HFFc6 (cell line): ENCODE results near the gene STX1A. TPM values are rescaled to one million over a fixed set of nuclear protein-coding genes. Genes with fewer than 3 reads are reported as not detected.
A peak's percentile ranks its signal among the peaks of the same experiment; 100 is the strongest.
"Not testable (repeated sequence)": the region's sequence is repeated elsewhere in the genome, so short reads cannot be mapped to it uniquely, and the experiment has no call there.

Experiments used
- DNase-seq: peaks from one replicate; pipeline ENCODE4 v3.0.0-alpha.2; 2018
- H3K27ac Mint-ChIP-seq: 2 replicates; pipeline ENCODE4 v1.8.0; 2020; ENCODE audit warnings: mild to moderate bottlenecking, mixed read lengths
- H3K27me3 Mint-ChIP-seq: 2 replicates; pipeline ENCODE4 v1.8.0; 2021; ENCODE audit warnings: mild to moderate bottlenecking, moderate library complexity, mixed read lengths; ENCODE audit not compliant: insufficient read depth
- H3K36me3 Mint-ChIP-seq: 2 replicates; pipeline ENCODE4 v1.8.0; 2021; ENCODE audit warnings: low read depth, mixed read lengths
- H3K4me1 Mint-ChIP-seq: 2 replicates; pipeline ENCODE4 v1.8.0; 2020; ENCODE audit warnings: low read depth, mixed read lengths
- H3K4me3 Mint-ChIP-seq: 2 replicates; pipeline ENCODE4 v1.8.0; 2020; ENCODE audit warnings: mild to moderate bottlenecking, moderate library complexity, mixed read lengths
- H3K9me3 Mint-ChIP-seq: 2 replicates; pipeline ENCODE4 v1.8.0; 2020; ENCODE audit warnings: mild to moderate bottlenecking, mixed read lengths
- total RNA-seq, 6 experiments: library from RNA; stranded (reverse); fragmentation: NEBNext Ultra II Directional; extraction: Animal tissue kit (Norgen Biotek cat#: 25700); gene quantifications; 2 replicates in 1 of 6; 3 replicates in 5 of 6; pipeline ENCODE4 v1.2.3, GENCODE V29; 2021
- TF ChIP-seq, protein P1 (sequence below): fragments of 200-600 bp; sonication (generic); IDR thresholded peaks from 2 replicates; pipeline ENCODE4 v1.5.0; 2021; ENCODE audit warnings: antibody characterized with exemption, mild to moderate bottlenecking

STX1A gene
- total RNA-seq, 6 experiments from 2014 or later: 9.6 to 14.7 (median 12.2) TPM

DNA sequence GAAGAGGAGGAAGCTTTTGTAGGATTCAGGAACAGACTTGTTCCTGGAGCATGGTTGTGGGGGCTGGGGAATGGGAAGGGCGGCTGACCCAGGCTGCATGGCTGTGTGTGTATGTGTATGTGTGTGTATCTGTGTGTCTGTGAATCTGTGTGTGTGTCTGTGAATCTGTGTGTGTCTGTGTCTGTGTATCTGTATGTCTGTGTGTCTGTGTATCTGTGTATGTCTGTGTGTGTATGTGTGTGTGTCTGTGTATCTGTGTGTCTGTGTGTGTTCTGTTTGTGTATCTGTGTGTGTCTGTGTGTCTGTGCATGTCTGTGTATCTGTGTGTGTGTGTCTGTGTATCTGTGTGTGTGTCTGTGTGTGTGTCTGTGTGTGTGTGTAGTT lies 6.6 kb upstream of the STX1A start:
- no peaks in the 10 kb centered on the region for H3K27me3 Mint-ChIP-seq
- no peaks in the 10 kb centered on the region for H3K9me3 Mint-ChIP-seq
- DNase-seq: no peak
- peaks cover 11% of the 10 kb centered on the region; the same call in 1 of the 2 replicates for H3K4me1 Mint-ChIP-seq
- TF ChIP-seq, protein P1, sequence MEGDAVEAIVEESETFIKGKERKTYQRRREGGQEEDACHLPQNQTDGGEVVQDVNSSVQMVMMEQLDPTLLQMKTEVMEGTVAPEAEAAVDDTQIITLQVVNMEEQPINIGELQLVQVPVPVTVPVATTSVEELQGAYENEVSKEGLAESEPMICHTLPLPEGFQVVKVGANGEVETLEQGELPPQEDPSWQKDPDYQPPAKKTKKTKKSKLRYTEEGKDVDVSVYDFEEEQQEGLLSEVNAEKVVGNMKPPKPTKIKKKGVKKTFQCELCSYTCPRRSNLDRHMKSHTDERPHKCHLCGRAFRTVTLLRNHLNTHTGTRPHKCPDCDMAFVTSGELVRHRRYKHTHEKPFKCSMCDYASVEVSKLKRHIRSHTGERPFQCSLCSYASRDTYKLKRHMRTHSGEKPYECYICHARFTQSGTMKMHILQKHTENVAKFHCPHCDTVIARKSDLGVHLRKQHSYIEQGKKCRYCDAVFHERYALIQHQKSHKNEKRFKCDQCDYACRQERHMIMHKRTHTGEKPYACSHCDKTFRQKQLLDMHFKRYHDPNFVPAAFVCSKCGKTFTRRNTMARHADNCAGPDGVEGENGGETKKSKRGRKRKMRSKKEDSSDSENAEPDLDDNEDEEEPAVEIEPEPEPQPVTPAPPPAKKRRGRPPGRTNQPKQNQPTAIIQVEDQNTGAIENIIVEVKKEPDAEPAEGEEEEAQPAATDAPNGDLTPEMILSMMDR: peak; percentile 46
- no peak overlapping the region for H3K4me3 Mint-ChIP-seq
- H3K27ac Mint-ChIP-seq: no peak overlapping the region
- H3K36me3 Mint-ChIP-seq: no peaks in the 10 kb centered on the region

DNA sequence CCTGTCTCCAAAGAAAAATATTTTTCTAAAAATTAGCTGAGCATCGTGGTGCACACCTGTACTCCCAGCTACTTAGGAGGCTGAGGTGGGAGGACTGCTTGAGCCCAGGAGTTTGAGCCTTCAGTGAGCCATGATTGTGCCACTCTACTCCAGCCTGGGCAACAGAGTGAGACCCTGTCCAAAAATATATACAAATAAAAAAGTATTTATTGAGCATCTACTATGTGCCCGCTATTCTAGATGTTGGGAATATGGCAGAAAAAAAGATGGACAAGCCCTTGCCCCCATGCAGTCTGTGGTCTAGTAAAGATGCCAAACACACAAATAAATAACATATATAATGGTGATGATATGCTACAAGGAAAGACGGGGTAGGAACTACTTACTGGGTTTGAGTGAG lies 4.3 kb upstream of the STX1A start:
- no peak for DNase-seq
- H3K9me3 Mint-ChIP-seq: no peaks in the 10 kb centered on the region
- TF ChIP-seq, protein P1: no peak
- no peak overlapping the region for H3K27ac Mint-ChIP-seq
- H3K4me3 Mint-ChIP-seq: no peak overlapping the region
- no peaks in the 10 kb centered on the region for H3K27me3 Mint-ChIP-seq
- H3K4me1 Mint-ChIP-seq: peaks cover 16% of the 10 kb centered on the region
- H3K36me3 Mint-ChIP-seq: no peaks in the 10 kb centered on the region

DNA sequence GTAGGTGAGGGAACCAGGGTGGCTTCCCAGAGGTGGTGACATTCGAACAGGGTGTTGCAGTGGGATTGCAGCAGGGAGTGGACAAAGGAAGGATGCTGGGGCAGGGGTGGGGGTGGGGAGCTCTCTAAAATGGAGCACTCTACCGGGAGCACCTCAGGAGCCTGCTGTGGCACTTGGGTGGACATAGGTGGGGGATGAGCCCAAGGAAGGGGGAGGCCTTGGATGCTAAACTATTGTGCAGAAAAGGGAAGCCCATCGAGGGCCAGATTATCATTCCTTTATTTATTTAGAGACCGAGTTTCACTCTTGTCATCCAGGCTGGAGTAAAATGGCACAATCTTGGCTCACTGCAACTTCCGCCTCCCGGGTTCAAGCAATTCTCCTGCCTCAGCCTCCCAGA lies 3.3 kb upstream of the STX1A start:
- TF ChIP-seq, protein P1: no peak
- Mint-ChIP-seq H3K27me3 (no peaks in the 10 kb centered on the region; the same call in 1 of the 2 replicates), H3K27ac (no peak overlapping the region), H3K36me3 (no peaks in the 10 kb centered on the region), H3K9me3 (no peaks in the 10 kb centered on the region), H3K4me3 (no peak overlapping the region), H3K4me1 (peaks cover 15% of the 10 kb centered on the region)
- no peak for DNase-seq

DNA sequence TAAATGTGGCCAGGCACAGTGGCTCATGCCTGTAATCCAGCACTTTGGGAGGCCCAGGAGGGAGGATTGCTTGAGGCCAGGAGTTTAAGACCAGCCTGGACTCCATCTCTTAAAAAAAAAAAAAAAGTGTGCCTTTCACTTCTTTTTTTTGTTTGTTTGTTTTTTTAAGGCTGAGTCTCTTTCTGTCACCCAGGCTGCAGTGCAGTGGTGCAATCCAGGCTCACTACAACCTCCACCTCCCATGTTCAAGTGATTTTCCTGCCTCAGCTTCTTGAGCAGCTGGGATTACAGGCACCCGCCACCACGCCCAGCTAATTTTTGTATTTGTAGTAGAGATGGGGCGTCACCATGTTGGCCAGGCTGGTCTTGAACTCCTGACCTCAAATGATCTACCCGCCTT lies 2.7 kb upstream of the STX1A start:
- not testable (repeated sequence) for H3K9me3 Mint-ChIP-seq, H3K36me3 Mint-ChIP-seq, H3K27me3 Mint-ChIP-seq, DNase-seq, H3K27ac Mint-ChIP-seq, H3K4me3 Mint-ChIP-seq
- H3K4me1 Mint-ChIP-seq: peaks cover 20% of the 10 kb centered on the region

DNA sequence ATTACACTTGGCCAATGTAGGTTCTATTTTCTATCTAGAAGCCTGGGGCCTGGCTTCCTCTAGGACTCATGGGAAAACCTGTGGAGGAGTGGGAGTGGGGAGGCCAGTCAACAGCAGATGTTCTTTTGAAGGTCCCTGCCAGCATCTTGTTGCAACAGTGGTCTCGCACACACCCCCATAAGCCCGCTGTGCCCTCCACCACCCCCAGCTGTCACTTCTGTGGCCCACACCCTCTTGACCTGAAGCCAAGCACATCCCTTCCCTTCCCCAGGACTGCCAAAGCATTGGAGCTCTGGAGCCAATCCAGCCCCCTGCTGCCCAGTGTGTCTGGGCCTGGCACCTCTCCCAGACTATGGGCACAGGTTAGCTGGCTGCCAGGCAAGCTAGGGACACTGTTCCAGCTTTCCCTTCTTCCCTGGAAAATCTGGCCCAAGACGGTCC lies 1.9 kb upstream of the STX1A start:
- Mint-ChIP-seq H3K27ac (no peak overlapping the region), H3K4me1 (peaks cover 26% of the 10 kb centered on the region), H3K9me3 (no peaks in the 10 kb centered on the region), H3K4me3 (no peak overlapping the region), H3K36me3 (no peaks in the 10 kb centered on the region), H3K27me3 (peaks cover 2% of the 10 kb centered on the region)
- DNase-seq: no peak
- TF ChIP-seq, protein P1: no peak

DNA sequence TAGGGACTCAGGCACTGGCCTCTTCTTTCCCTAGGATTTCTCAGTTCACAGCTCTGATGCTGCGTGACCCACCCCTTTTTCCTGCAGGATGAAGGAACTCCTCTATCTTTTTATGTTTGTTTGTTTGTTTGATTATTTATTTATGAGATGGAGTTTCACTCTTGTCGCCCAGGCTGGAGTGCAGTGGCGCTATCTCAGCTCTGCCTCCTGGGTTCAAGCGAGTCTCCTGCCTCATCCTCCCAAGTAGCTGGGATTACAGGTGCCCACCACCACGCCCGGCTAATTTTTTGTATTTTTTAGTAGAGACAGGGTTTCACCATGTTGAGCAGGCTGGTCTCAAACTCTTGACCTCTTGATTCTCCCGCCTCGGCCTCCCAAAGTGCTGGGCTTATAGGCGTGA lies 974 bp upstream of the STX1A start:
- H3K4me1 Mint-ChIP-seq: peaks cover 36% of the 10 kb centered on the region
- not testable (repeated sequence) for H3K36me3 Mint-ChIP-seq, H3K27me3 Mint-ChIP-seq, DNase-seq, H3K9me3 Mint-ChIP-seq
- peak overlapping the region; percentile 70 for H3K4me3 Mint-ChIP-seq
- H3K27ac Mint-ChIP-seq: 0 out of 2 replicates have a peak overlapping the region, but pooled peaks have one; percentile 4

DNA sequence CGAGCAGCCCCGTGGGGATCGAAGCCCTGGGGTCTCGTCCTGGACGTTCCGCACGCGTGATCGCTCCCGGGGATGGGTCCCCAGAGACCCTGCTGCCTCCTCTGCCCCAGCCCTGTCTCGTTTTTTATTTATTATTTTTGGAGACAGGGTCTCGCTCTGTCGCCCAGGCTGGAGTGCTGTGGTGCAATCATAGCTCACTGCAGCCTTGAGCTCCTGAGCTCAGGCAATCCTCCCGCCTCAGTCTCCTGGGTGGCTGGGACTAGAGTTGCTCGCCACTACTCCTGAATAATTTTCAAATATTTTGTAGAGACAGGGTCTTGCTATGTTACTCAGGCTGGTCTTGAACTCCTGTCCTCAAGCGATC lies 319 bp upstream of the STX1A start:
- Mint-ChIP-seq H3K27ac (0 out of 2 replicates have a peak overlapping the region, but pooled peaks have one; percentile 4), H3K4me1 (peaks cover 38% of the 10 kb centered on the region), H3K27me3 (peaks cover 2% of the 10 kb centered on the region), H3K9me3 (no peaks in the 10 kb centered on the region), H3K4me3 (peak overlapping the region; percentile 70), H3K36me3 (no peaks in the 10 kb centered on the region)
- TF ChIP-seq, protein P1: no peak
- DNase-seq: no peak
